ENCODE data around the gene CRYL1.

CRYL1 gene

DNA sequence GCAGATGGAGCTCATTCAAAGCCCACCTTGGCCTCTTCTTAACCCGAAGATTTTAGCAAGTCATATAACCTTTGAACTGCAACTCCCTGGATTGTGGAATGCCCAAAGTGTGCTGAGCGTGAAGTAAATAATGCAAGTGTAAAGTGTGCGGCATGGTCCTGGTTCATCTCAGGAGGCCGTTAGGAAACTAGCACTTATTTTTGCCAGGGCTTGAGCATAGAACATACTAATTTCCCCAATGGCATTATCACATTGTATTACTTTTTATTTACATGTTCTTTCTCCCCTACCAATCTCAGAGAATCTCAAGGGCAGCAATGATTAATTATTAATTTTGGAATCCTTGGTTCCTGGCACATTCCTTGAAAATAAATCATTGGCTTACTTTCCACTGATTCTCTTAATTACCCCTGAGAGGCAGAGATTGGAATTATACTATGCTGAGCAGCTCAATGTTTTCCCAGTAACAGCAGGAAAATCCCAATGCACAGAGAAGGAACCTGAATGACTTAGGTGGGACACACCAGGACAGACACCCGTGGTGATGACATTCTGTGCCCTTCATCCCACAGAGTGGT lies 164.7 kb downstream of the CRYL1 start:
- no peak for DNase-seq

DNA sequence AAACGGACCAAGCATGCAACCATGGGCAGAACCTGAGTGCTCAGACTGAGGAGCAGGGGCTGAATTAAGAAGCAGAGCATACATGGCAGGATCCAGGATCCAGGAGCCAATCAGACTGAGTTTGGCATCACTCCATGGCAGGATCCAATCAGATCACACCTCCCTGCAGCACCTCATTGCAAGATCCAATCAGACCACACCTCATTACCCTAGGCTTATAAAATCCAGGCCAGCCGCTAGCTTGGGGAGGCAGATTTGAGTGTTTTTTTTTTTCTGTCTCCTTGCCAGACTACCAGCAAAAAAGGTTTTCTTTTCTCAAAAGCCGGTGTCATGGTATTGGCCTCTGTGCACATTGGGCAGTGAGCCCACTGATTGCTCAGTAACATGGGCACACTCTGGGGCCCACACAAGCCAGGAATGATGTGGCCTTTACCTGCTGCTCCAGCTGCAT lies 165.6 kb downstream of the CRYL1 start:
- DNase-seq: no peak

DNA sequence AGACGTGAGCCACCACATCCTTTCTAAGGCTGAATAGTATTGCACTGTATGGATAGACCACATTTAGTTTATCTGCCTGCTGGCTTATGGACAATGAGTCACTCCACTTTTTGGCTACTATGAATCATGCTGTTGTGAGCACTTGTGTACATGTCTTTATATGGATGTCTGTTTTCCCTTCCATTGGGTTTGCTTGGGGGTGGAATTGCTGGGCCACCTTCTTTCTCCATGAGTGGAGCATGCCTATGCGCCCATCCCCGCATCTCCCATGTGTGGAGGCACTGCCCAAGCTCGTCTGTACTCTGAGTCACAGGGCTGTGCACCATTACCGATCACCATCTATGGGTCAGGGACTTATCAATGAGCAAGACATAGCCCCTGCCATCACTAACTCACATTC lies 166.3 kb downstream of the CRYL1 start:
- DNase-seq: no peak

DNA sequence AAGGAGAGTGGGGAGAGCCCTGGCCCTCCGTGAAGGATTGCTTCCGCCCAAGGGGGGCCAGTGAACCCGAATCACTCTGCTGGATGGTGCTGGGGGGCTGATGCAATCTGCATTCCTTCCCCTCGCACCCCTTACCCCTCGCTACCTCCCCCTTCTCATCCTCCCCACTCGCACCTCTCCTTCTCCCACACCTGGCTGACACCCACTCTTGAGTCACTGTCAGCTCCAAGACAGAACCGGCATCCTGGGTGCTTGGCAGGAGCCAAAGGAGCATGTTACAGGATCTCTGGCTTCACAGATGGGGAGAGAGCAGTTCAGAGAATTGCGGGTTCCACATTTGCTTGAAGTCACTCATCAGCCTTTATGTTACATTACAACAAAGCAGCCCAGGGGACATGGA lies 167.6 kb downstream of the CRYL1 start:
- no peak for DNase-seq

DNA sequence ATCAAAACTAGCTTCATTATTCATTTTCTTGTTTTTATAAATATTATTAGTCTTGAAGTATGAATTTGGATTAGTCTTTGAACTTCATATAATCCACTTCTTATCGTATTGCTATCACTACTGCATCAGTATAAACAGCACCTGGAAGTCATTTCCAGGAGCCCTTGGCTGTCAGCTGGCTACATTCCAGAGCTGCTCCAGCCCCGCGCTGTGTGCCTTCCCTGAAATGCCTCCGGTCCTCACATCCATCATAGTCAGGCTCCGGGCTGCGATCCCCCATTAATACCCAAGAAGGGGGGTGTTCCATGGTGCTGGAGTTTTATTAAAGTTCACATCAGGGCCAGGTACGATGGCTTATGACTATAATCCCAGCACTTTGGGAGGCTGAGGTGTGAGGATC lies 169.2 kb downstream of the CRYL1 start:
- DNase-seq: no peak

DNA sequence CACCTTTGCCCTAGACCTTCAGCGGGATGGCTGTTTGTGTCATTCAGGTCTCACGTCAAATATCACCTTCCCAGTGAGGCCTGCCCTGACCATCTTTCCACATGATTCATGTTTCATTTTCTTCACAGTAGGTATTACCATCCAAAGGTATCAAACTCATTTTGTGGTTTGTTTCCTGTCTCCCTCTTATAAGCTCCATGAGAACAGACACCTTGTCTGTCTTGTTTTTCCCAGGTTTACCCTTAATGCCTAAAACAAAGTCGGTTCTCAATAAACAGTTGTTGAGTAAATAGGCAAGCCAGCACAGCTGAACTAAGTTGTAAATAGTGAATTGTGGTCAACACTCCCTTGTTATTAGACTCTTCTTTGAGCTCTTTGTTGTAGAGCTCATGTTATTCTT lies 170.9 kb downstream of the CRYL1 start:
- no peak for DNase-seq

DNA sequence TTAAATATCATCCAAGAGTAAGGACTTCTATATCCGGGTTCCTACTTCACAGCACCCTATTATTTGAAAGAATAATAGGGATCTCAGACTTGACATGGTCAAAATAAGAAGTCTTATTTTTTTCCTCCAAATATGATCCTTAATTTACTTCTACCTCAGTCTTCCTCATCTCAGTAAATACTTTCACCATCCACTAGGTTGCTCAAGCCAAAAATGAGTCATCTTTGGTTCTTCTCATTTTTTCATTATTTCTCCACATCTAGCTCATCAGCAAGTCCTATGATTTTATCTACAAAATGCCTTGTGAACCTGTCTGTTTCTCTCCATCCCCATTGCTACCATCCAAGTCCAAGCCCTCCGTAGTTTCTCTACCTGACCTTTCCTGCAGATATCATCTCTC lies 171.7 kb downstream of the CRYL1 start:
- no peak for DNase-seq
